Neutrophil (primary cell): ENCODE measurements around the gene FHIP2A.

Experiments used
- H3K27ac ChIP-seq: fragments of 200-600 bp; sonication (generic); 2 replicates; pipeline ENCODE4 v1.5.1; 2016; ENCODE audit warnings: mild to moderate bottlenecking, moderate library complexity
- H3K27me3 ChIP-seq: fragments of 200-600 bp; sonication (generic); 2 replicates; pipeline ENCODE4 v1.6.0; 2016; ENCODE audit warnings: mild to moderate bottlenecking
- H3K36me3 ChIP-seq: fragments of 200-600 bp; sonication (generic); 2 replicates; pipeline ENCODE4 v1.5.1; 2017
- H3K4me1 ChIP-seq, 2 experiments: fragments of 200-600 bp in 1 of 2; sonication (generic) in 1 of 2; 1 replicate in 1 of 2; 2 replicates in 1 of 2; pipeline versions ENCODE4 v1.5.1 to v1.6.1; 2013 to 2016; ENCODE audit warnings: low read depth in 1 of 2, low read length in 1 of 2, mild to moderate bottlenecking in 1 of 2, moderate library complexity in 1 of 2; ENCODE audit not compliant: control insufficient read depth in 1 of 2, insufficient read depth in 1 of 2
- H3K4me3 ChIP-seq, 2 experiments: fragments of 200-600 bp in 1 of 2; sonication (generic) in 1 of 2; 1 replicate in 1 of 2; 2 replicates in 1 of 2; pipeline ENCODE4 v1.5.1; 2013 to 2016; ENCODE audit warnings: low read depth in 1 of 2, low read length in 1 of 2, mild to moderate bottlenecking in 1 of 2, moderate library complexity in 1 of 2
- H3K9me3 ChIP-seq: fragments of 200-600 bp; sonication (generic); 2 replicates; pipeline ENCODE4 v1.5.1; 2016
- CTCF ChIP-seq: fragments of 200-600 bp; sonication (generic); IDR thresholded peaks from 2 replicates; pipeline ENCODE4 v1.5.1; 2016; ENCODE audit warnings: antibody characterized with exemption

The FHIP2A gene

GRCh38 chr10:114849674-114850073, 28.1 kb downstream of the FHIP2A start:
- no peaks in the 10 kb centered on the region for H3K4me1 ChIP-seq
- H3K36me3 ChIP-seq = peaks cover 97% of the 10 kb centered on the region
- peaks cover 4% of the 10 kb centered on the region for H3K9me3 ChIP-seq
- no peak overlapping the region for H3K27ac ChIP-seq
- no peaks in the 10 kb centered on the region for H3K27me3 ChIP-seq
- no peak overlapping the region for H3K4me3 ChIP-seq
- no peak for TF ChIP-seq CTCF

- Histone ChIP-seq H3K27ac (no peak overlapping the region), H3K9me3 (peaks cover 4% of the 10 kb centered on the region), H3K4me3 (no peak overlapping the region), H3K36me3 (peaks cover 97% of the 10 kb centered on the region), H3K4me1 (no peaks in the 10 kb centered on the region), H3K27me3 (no peaks in the 10 kb centered on the region)
- TF ChIP-seq CTCF = no peak
Observed at GRCh38 chr10:114850126-114850525, 28.5 kb downstream of the FHIP2A start.

GRCh38 chr10:114851336-114851735, 29.8 kb downstream of the FHIP2A start:
- no peak overlapping the region for H3K4me3 ChIP-seq
- H3K27me3 ChIP-seq = no peaks in the 10 kb centered on the region
- H3K9me3 ChIP-seq = peaks cover 4% of the 10 kb centered on the region
- H3K27ac ChIP-seq = no peak overlapping the region
- peaks cover 97% of the 10 kb centered on the region for H3K36me3 ChIP-seq
- H3K4me1 ChIP-seq = no peaks in the 10 kb centered on the region
- TF ChIP-seq CTCF = no peak

GRCh38 chr10:114852197-114852596, 30.6 kb downstream of the FHIP2A start:
- Histone ChIP-seq H3K9me3 (peaks cover 3% of the 10 kb centered on the region), H3K36me3 (peaks cover 97% of the 10 kb centered on the region), H3K4me1 (no peaks in the 10 kb centered on the region), H3K4me3 (no peak overlapping the region), H3K27me3 (no peaks in the 10 kb centered on the region), H3K27ac (no peak overlapping the region)
- no peak for TF ChIP-seq CTCF

- Histone ChIP-seq H3K27me3 (no peaks in the 10 kb centered on the region), H3K27ac (no peak overlapping the region), H3K9me3 (no peaks in the 10 kb centered on the region), H3K36me3 (peaks cover 97% of the 10 kb centered on the region), H3K4me3 (no peak overlapping the region), H3K4me1 (no peaks in the 10 kb centered on the region)
- no peak for TF ChIP-seq CTCF
Observed at GRCh38 chr10:114854906-114855305, 33.3 kb downstream of the FHIP2A start.
